ENCODE results near the gene C9orf72. TPM values are rescaled to one million over a fixed set of nuclear protein-coding genes. Genes with fewer than 3 reads are reported as not detected.

C9orf72 gene
- total and polyA plus RNA-seq, 11 donors = 7.2 to 27.2 (median 13.8) TPM

- no peaks in the 10 kb centered on the region for H3K9me3 ChIP-seq
- intact Hi-C loops (cut with DNase I) = loop anchor here in 1 of 10 donors (10.0 kb wide), 1 partner anchor 507 kb away; no protein-coding TSS in a partner anchor
- DNase-seq = no peak
- WGBS, 4 donors = 41 to 93% (median 90%) methylated on average over 4 of the region's 4 CpGs
- peak overlapping the region in 1 of 12 donors; percentile 83 for H3K27ac ChIP-seq
- peaks cover 0 to 42% (median 21%) of the 10 kb centered on the region in 9 donors for H3K36me3 ChIP-seq
- ATAC-seq = no peak
- no peak for TF ChIP-seq POLR2A (IDR thresholded peaks at IDR 0.05)
- no peak for TF ChIP-seq CTCF (IDR thresholded peaks at IDR 0.05)
- H3K27me3 ChIP-seq = no peaks in the 10 kb centered on the region
- H3K4me3 ChIP-seq = no peak overlapping the region
- H3K4me1 ChIP-seq = peaks cover 0 to 33% (median 14%) of the 10 kb centered on the region in 12 donors
Observed at GRCh38 chr9:27541740-27542139, 31.5 kb downstream of the C9orf72 start.

GRCh38 chr9:27540502-27540901 lies 32.8 kb downstream of the C9orf72 start:
- DNase-seq (no peak), ATAC-seq (no peak)
- TF ChIP-seq CTCF (IDR thresholded peaks at IDR 0.05) (no peak), POLR2A (IDR thresholded peaks at IDR 0.05) (no peak)
- H3K4me3 ChIP-seq = no peak overlapping the region
- peaks cover 0 to 33% (median 13%) of the 10 kb centered on the region in 9 donors for H3K36me3 ChIP-seq
- no peaks in the 10 kb centered on the region for H3K27me3 ChIP-seq
- peak overlapping the region in 8 of 12 donors; percentile 42 to 83 (median 60) for H3K27ac ChIP-seq
- 70 to 85% (median 78%) methylated on average over 1 of the region's 1 CpG for WGBS, 4 donors
- peaks cover 0 to 33% (median 14%) of the 10 kb centered on the region in 12 donors for H3K4me1 ChIP-seq
- H3K9me3 ChIP-seq = no peaks in the 10 kb centered on the region
- intact Hi-C loops (cut with DNase I) = loop anchor here in 1 of 10 donors (10.0 kb wide), 1 partner anchor 506 kb away; no protein-coding TSS in a partner anchor

GRCh38 chr9:27539479-27540441 lies 33.5 kb downstream of the C9orf72 start:
- no peaks in the 10 kb centered on the region for H3K9me3 ChIP-seq
- 58 to 66% (median 60%) methylated on average over 5 of the region's 5 CpGs for WGBS, 4 donors
- peaks cover 0 to 27% (median 12%) of the 10 kb centered on the region in 9 donors for H3K36me3 ChIP-seq
- H3K4me1 ChIP-seq = peaks cover 0 to 33% (median 14%) of the 10 kb centered on the region in 12 donors
- DNase-seq = peak in 1 of 5 donors; percentile 34
- H3K27ac ChIP-seq = peak overlapping the region; percentile 21 to 83 (median 56)
- ATAC-seq = peak; percentile 76 to 81 (median 80)
- H3K4me3 ChIP-seq = no peak overlapping the region
- H3K27me3 ChIP-seq = no peaks in the 10 kb centered on the region
- TF ChIP-seq CTCF (IDR thresholded peaks at IDR 0.05) = no peak
- intact Hi-C loops (cut with DNase I) = loop anchor here in 1 of 10 donors (10.0 kb wide), 1 partner anchor 505 kb away; no protein-coding TSS in a partner anchor

- 89 to 97% (median 96%) methylated on average over 3 of the region's 3 CpGs for WGBS, 4 donors
- Histone ChIP-seq H3K36me3 (peaks cover 0 to 17% (median 3%) of the 10 kb centered on the region in 9 donors), H3K4me1 (peaks cover 0 to 33% (median 16%) of the 10 kb centered on the region in 12 donors), H3K27ac (peak overlapping the region in 1 of 12 donors; percentile 83), H3K9me3 (no peaks in the 10 kb centered on the region), H3K27me3 (no peaks in the 10 kb centered on the region), H3K4me3 (no peak overlapping the region)
- no peak for DNase-seq
- intact Hi-C loops (cut with DNase I) = no loop called here
- TF ChIP-seq CTCF (IDR thresholded peaks at IDR 0.05) (no peak), POLR2A (IDR thresholded peaks at IDR 0.05) (no peak)
- no peak for ATAC-seq
Observed at GRCh38 chr9:27538647-27539046, 34.6 kb downstream of the C9orf72 start.
